Fibroblast of lung (primary cell): ENCODE results near the gene ATP13A1. TPM values are rescaled to one million over a fixed set of nuclear protein-coding genes. Genes with fewer than 3 reads are reported as not detected.

Experiments
- DNase-seq, 2 donors: peaks; one replicate each; pipeline versions ENCODE4 v3.0.0 to v3.0.0-alpha.2; 2010; ENCODE audit warnings: low read depth in 2 of 2
- H2AFZ ChIP-seq: 2 replicates; pipeline ENCODE4 v1.5.1; 2012; ENCODE audit warnings: low read length, control low read depth, inconsistent platforms
- H3K27ac ChIP-seq: 2 replicates; pipeline ENCODE4 v1.5.1; 2011; ENCODE audit warnings: low read length, control low read depth; ENCODE audit not compliant: insufficient read depth
- H3K27me3 ChIP-seq: 2 replicates; pipeline ENCODE4 v1.5.1; 2011; ENCODE audit warnings: mild to moderate bottlenecking, low read length; ENCODE audit not compliant: control insufficient read depth, insufficient read depth
- H3K36me3 ChIP-seq: 2 replicates; pipeline ENCODE4 v1.5.1; 2011; ENCODE audit warnings: low read length; ENCODE audit not compliant: control insufficient read depth, insufficient read depth
- H3K4me1 ChIP-seq: 2 replicates; pipeline ENCODE4 v1.5.1; 2011; ENCODE audit warnings: low read length; ENCODE audit not compliant: control insufficient read depth, insufficient read depth; ENCODE audit errors: extremely low read depth
- H3K4me2 ChIP-seq: 2 replicates; pipeline ENCODE4 v1.5.1; 2011; ENCODE audit warnings: low read length, control low read depth; ENCODE audit not compliant: insufficient read depth; ENCODE audit errors: extremely low read depth
- H3K4me3 ChIP-seq, 4 experiments: fragments of 200-600 bp in 1 of 4; sonication (generic) in 1 of 4; replicated peaks in 1 of 4; 2 replicates each; pipeline ENCODE4 v1.5.1; 2011 to 2016; ENCODE audit warnings: low read length in 4 of 4, low read depth in 3 of 4, mild to moderate bottlenecking in 3 of 4, control low read depth in 2 of 4, inconsistent platforms in 1 of 4, mixed read lengths in 1 of 4; ENCODE audit not compliant: insufficient read depth in 1 of 4; ENCODE audit errors: control extremely low read depth in 1 of 4
- H3K79me2 ChIP-seq: 2 replicates; pipeline ENCODE4 v1.5.1; 2012; ENCODE audit warnings: mild to moderate bottlenecking, low read length, inconsistent platforms; ENCODE audit not compliant: control insufficient read depth, insufficient read depth
- H3K9ac ChIP-seq: 2 replicates; pipeline ENCODE4 v1.5.1; 2011; ENCODE audit warnings: mild to moderate bottlenecking, low read length, control low read depth; ENCODE audit not compliant: insufficient read depth
- H3K9me3 ChIP-seq: 2 replicates; pipeline ENCODE4 v1.5.1; 2012; ENCODE audit warnings: low read depth, low read length; ENCODE audit not compliant: control insufficient read depth, insufficient read depth
- H4K20me1 ChIP-seq: 2 replicates; pipeline ENCODE4 v1.5.1; 2011; ENCODE audit warnings: low read length; ENCODE audit not compliant: control insufficient read depth, insufficient read depth; ENCODE audit errors: extremely low read depth
- EZH2 ChIP-seq: IDR thresholded peaks from 2 replicates; pipeline ENCODE4 v1.5.1; 2012; ENCODE audit warnings: low read length, control low read depth, mild to moderate bottlenecking; ENCODE audit errors: missing control alignments
- polyA plus RNA-seq, 2 donors: library from polyadenylated mRNA; depleted of rRNA in 1 of 2; stranded (reverse) in 1 of 2; unstranded in 1 of 2; fragments of >200 nt; gene quantifications; 2 replicates each; pipeline ENCODE4 v1.2.1, GENCODE V29; 2011 to 2012; ENCODE audit warnings: missing spikeins in 1 of 2
- total RNA-seq: library from RNA; depleted of rRNA; stranded (reverse); fragments of >200 nt; gene quantifications from 2 replicates; pipeline ENCODE4 v1.2.1, GENCODE V29; 2014
- TF ChIP-seq, protein P1 (sequence below), 2 donors: IDR thresholded peaks in 1 of 2; conservative IDR thresholded peaks in 1 of 2; 1 replicate in 1 of 2; 2 replicates in 1 of 2; pipeline ENCODE4 v1.5.1; 2011 to 2012; ENCODE audit warnings: low read length in 2 of 2, control low read depth in 1 of 2, inconsistent platforms in 1 of 2, low read depth in 1 of 2, mild to moderate bottlenecking in 1 of 2

The ATP13A1 gene
- total and polyA plus RNA-seq, 2 donors (not counting 1 experiment from before 2014, with no cell fraction given): 8.5 to 25.4 TPM

DNA sequence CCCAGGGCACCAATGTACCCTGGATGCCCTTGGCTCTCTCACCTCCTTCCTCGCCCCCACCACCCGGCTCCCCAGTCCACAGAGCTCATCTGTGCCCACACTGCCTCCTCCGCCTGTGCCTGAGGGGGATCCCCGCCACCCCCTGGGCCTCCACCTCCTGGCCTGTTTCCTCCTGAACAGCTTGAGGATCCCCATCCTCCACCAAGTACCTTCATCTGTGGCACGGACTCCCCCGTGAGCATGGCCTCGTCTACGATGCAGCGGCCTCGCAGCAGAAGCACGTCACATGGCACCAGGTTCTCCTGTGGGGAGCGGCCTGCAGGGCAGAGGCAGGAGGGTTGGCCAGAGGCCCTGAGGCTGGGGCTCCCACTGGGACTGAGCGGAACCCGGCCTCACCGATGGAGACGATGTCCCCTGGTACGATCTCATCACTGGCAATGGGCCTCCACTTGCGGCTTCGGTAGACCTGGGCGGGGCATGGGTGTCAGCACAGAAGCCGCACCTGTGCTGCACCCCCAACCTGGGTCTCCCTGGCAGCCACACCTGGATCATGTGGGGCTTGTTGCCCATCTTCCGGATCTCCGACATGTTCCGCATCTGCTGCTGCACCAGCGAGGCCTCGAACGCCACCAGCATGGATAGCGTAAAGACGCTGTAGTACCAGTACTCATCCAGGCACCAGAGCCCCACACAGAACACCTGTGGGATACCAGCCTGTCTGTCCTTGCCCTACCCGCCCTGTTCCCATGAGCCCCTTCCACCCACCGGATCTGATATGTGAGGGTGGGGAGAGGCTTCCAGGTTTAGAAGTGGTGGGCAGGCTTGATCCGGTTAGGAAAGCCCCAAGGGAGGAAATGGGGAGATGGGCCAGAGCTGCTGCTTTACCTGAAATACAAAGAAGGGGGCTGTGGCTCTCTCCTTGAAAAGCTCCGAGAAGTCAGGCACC lies 6.8 kb downstream of the ATP13A1 start:
- H2AFZ ChIP-seq: no peak overlapping the region
- no peak overlapping the region for H3K9ac ChIP-seq
- peaks cover 16% of the 10 kb centered on the region for H3K79me2 ChIP-seq
- no peaks in the 10 kb centered on the region for H3K27me3 ChIP-seq
- no peaks in the 10 kb centered on the region for H4K20me1 ChIP-seq
- DNase-seq: no peak
- no peaks in the 10 kb centered on the region for H3K4me1 ChIP-seq
- H3K36me3 ChIP-seq: peaks cover 46% of the 10 kb centered on the region
- no peak for TF ChIP-seq EZH2
- no peak overlapping the region for H3K4me2 ChIP-seq
- H3K4me3 ChIP-seq: no peak overlapping the region
- no peaks in the 10 kb centered on the region for H3K9me3 ChIP-seq
- H3K27ac ChIP-seq: no peak overlapping the region

DNA sequence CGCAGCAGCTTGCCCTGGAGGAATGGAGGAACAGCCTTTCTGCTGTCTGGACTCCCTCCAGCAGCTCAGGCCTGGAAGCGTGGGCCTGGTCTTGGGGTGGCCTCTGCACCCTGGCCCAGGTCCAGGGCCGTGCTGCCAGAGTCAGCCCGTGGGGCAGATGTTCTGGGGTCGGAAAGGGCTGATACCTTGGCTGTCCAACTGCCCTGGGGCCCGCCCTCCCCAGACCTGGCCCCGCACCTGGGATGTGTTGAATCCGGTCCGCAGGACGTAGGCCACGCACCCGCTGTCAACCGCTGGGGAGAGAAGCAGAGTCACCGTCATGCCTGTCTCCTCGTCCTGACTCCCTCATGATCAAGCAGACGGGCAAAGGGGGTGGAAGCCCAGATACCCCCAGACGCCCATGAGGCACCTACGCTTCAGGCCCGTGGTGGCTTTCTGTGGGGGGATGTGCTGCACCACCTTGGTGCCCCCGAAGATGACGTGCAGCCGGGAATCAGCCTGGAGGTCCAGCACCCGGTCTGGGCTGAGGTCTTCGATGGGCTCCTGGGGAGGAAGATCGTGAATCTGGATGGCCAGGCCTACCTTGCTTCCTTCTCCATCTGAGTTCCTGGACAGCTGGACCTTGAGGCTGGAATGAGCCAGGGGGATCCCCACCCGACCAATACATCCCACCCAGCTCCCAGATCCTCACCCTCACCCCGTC lies 7.7 kb downstream of the ATP13A1 start:
- Histone ChIP-seq H3K79me2 (peaks cover 8% of the 10 kb centered on the region), H3K27ac (no peak overlapping the region), H4K20me1 (no peaks in the 10 kb centered on the region), H3K36me3 (peaks cover 51% of the 10 kb centered on the region), H3K4me3 (no peak overlapping the region), H3K27me3 (no peaks in the 10 kb centered on the region), H3K4me2 (no peak overlapping the region), H3K9me3 (no peaks in the 10 kb centered on the region), H2AFZ (no peak overlapping the region), H3K4me1 (no peaks in the 10 kb centered on the region), H3K9ac (no peak overlapping the region)
- TF ChIP-seq EZH2: no peak
- TF ChIP-seq, protein P1, sequence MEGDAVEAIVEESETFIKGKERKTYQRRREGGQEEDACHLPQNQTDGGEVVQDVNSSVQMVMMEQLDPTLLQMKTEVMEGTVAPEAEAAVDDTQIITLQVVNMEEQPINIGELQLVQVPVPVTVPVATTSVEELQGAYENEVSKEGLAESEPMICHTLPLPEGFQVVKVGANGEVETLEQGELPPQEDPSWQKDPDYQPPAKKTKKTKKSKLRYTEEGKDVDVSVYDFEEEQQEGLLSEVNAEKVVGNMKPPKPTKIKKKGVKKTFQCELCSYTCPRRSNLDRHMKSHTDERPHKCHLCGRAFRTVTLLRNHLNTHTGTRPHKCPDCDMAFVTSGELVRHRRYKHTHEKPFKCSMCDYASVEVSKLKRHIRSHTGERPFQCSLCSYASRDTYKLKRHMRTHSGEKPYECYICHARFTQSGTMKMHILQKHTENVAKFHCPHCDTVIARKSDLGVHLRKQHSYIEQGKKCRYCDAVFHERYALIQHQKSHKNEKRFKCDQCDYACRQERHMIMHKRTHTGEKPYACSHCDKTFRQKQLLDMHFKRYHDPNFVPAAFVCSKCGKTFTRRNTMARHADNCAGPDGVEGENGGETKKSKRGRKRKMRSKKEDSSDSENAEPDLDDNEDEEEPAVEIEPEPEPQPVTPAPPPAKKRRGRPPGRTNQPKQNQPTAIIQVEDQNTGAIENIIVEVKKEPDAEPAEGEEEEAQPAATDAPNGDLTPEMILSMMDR (conservative IDR thresholded peaks at IDR 0.05 in 1 of 2, IDR thresholded peaks at IDR 0.05 in 1 of 2; ENCODE audit: low read depth in 1 of 2, low read length in 2 of 2): no peak
- no peak for DNase-seq

DNA sequence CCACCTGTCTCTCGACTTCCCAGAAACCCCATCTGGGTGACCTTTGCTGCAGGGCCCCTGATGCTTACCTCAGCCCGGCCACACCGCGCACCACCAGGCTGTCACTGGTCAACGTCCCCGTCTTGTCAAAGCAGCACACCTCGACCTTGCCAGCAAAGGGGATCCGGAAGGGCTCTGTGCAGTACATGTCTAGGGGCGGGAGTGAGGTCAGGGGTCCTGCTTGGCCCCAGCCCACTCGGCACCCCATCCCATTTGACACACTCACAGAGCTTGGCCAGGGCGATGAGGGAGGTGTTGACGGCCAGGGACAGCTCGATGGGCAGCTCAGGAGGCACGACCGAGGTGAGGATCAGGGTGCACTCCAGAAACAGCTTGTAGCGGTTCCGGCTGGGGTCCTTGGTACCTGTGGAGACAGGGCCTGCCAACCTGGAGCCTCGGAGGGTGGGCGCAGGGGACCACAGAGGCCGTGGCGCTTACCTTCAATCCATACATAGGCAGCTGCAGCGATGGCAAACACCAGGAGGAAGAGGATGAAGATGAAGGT lies 8.4 kb downstream of the ATP13A1 start:
- Histone ChIP-seq H3K4me1 (no peaks in the 10 kb centered on the region), H3K27ac (no peak overlapping the region), H3K4me3 (no peak overlapping the region), H3K9ac (no peak overlapping the region), H3K79me2 (peaks cover 7% of the 10 kb centered on the region), H3K9me3 (no peaks in the 10 kb centered on the region), H4K20me1 (no peaks in the 10 kb centered on the region), H3K27me3 (no peaks in the 10 kb centered on the region), H2AFZ (no peak overlapping the region), H3K36me3 (peaks cover 53% of the 10 kb centered on the region), H3K4me2 (no peak overlapping the region)
- no peak for DNase-seq
- no peak for TF ChIP-seq EZH2
- TF ChIP-seq, protein P1 (conservative IDR thresholded peaks at IDR 0.05 in 1 of 2, IDR thresholded peaks at IDR 0.05 in 1 of 2; ENCODE audit: low read depth in 1 of 2, low read length in 2 of 2): no peak
